PC-9 (cell line): Measurements from ENCODE around the gene STX18.

Experiments
- CTCF ChIP-seq: fragments of 200-600 bp; sonication (generic); conservative IDR thresholded peaks from 2 replicates; pipeline ENCODE4 v1.6.1; 2017; ENCODE audit warnings: mixed run types, antibody characterized with exemption, mild to moderate bottlenecking, moderate library complexity
- EZH2 ChIP-seq: fragments of 200-600 bp; sonication (generic); IDR thresholded peaks from 2 replicates; pipeline ENCODE4 v1.8.0; 2017; ENCODE audit warnings: antibody characterized with exemption, low read depth

DNA sequence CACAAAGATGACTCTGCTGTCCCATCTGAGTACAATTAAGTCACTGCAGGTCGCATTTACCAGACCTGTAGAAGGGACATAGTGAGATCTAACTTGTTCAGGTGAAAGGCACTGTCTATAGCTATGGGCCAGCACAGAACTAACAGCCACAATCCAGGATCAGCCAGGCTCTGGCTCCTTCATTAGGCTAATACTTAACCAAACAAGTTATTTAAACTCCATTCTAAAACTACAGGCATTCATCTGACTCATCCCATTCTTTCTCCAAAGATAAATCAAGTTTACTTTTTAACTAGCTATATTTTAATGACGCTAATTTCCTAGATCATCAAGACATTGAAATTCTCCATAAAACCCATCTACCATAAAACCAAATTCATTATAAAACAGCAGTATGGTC, 62.5 kb downstream of the STX18 start:
- TF ChIP-seq CTCF (no peak), EZH2 (no peak)
